WERI-Rb-1 (cell line): ENCODE results near the gene TFIP11.
A peak's percentile ranks its signal among the peaks of the same experiment; 100 is the strongest.

Experiments used
- DNase-seq: peaks from one replicate; pipeline ENCODE4 v3.0.0-alpha.2; 2020
- H3K27ac ChIP-seq: fragments of 250-450 bp; sonication (Bioruptor Pico); 2 replicates; pipeline ENCODE4 v1.5.1; 2020; ENCODE audit warnings: mild to moderate bottlenecking, moderate library complexity
- H3K27me3 ChIP-seq: fragments of 250-450 bp; sonication (Bioruptor Pico); 2 replicates; pipeline ENCODE4 v1.5.1; 2021; ENCODE audit warnings: mild to moderate bottlenecking, low read depth, moderate library complexity; ENCODE audit not compliant: insufficient read depth, severe bottlenecking
- H3K36me3 ChIP-seq: fragments of 250-450 bp; sonication (Bioruptor Pico); 2 replicates; pipeline ENCODE4 v1.5.1; 2020; ENCODE audit warnings: mild to moderate bottlenecking, moderate library complexity
- H3K4me3 ChIP-seq: 2 replicates; pipeline ENCODE4 v1.5.1; 2011; ENCODE audit warnings: low read depth, mild to moderate bottlenecking, control low read depth, low read length
- H3K9me3 ChIP-seq: fragments of 250-450 bp; sonication (Bioruptor Pico); 2 replicates; pipeline ENCODE4 v1.5.1; 2021; ENCODE audit warnings: mild to moderate bottlenecking, moderate library complexity; ENCODE audit not compliant: severe bottlenecking
- TF ChIP-seq, protein P1 (sequence below): IDR thresholded peaks from 2 replicates; pipeline ENCODE4 v1.5.1; 2011; ENCODE audit warnings: low read depth, mild to moderate bottlenecking, control low read depth, inconsistent platforms, low read length

Gene TFIP11

DNA sequence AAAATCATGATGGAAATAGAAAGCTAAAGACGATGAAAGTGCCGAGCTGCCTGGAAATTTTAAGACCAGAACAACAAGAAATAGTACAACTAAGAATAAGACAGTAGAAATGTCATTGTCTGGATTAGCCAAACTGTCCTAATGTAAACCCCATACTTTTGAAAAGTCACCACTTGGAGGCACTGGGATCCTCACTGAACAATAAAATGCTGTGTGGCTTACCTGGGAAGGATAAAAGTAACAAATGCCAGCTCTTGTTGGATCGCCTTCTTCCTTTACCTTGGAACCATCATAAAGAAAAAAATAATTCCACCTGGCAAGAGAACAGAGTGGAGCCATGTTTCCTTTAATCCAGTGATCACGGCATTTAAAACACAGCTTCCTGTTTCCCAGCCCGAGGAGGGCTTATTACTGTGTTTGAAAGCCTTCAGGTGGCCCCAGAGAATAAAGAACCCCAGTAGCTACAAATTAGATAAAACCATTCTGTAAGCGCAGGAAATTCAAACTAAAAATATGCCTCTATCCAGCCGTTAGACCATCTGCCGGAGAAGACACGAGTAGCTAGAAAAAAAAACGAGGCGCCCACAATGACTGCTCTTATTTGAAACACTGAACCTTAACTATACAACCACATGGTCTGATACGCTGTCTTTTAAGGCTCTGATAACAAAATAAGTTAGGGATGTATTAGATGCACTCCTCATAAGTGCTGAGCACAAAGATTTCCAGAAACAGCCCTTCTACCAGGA, 33.1 kb downstream of the TFIP11 start:
- no peaks in the 10 kb centered on the region for H3K27me3 ChIP-seq
- peak; percentile 29 for DNase-seq
- H3K4me3 ChIP-seq, result peak overlapping the region; percentile 20
- TF ChIP-seq, protein P1, sequence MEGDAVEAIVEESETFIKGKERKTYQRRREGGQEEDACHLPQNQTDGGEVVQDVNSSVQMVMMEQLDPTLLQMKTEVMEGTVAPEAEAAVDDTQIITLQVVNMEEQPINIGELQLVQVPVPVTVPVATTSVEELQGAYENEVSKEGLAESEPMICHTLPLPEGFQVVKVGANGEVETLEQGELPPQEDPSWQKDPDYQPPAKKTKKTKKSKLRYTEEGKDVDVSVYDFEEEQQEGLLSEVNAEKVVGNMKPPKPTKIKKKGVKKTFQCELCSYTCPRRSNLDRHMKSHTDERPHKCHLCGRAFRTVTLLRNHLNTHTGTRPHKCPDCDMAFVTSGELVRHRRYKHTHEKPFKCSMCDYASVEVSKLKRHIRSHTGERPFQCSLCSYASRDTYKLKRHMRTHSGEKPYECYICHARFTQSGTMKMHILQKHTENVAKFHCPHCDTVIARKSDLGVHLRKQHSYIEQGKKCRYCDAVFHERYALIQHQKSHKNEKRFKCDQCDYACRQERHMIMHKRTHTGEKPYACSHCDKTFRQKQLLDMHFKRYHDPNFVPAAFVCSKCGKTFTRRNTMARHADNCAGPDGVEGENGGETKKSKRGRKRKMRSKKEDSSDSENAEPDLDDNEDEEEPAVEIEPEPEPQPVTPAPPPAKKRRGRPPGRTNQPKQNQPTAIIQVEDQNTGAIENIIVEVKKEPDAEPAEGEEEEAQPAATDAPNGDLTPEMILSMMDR, result peak; percentile 14; the same call in 1 of the 2 replicates
- peaks cover 27% of the 10 kb centered on the region for H3K36me3 ChIP-seq
- peak overlapping the region; percentile 82 for H3K27ac ChIP-seq
- peaks cover 2% of the 10 kb centered on the region for H3K9me3 ChIP-seq

DNA sequence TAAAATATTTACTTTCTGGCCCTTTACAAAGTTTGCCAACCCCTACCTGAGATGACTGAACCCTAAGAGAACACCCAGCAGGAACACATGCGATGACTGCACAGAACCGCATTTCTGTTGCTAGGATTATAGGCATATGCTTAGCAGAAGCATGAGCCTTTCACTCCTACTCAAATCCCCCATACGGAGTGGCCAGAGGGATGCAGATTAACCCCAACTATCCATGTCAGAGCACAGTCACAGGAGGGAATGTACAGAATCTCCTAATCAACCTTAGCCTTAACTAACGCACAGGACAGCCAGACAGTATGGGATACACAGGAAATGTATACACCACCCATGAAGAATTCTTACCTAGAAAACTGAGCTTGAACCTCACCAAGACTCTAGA, 34.9 kb downstream of the TFIP11 start:
- Histone ChIP-seq H3K9me3 (no peaks in the 10 kb centered on the region), H3K36me3 (peaks cover 34% of the 10 kb centered on the region), H3K27me3 (no peaks in the 10 kb centered on the region), H3K27ac (no peak overlapping the region; the same call in none of the 2 replicates), H3K4me3 (no peak overlapping the region)
- peak; percentile 74 for DNase-seq
- TF ChIP-seq, protein P1, result no peak

GRCh38 chr22:26476705-26477340, 35.5 kb downstream of the TFIP11 start:
- H3K9me3 ChIP-seq, result no peaks in the 10 kb centered on the region
- H3K36me3 ChIP-seq, result peaks cover 39% of the 10 kb centered on the region
- TF ChIP-seq, protein P1, result no peak
- no peak for DNase-seq
- no peaks in the 10 kb centered on the region for H3K27me3 ChIP-seq
- no peak overlapping the region; the same call in 1 of the 2 replicates for H3K27ac ChIP-seq
- no peak overlapping the region for H3K4me3 ChIP-seq

DNA sequence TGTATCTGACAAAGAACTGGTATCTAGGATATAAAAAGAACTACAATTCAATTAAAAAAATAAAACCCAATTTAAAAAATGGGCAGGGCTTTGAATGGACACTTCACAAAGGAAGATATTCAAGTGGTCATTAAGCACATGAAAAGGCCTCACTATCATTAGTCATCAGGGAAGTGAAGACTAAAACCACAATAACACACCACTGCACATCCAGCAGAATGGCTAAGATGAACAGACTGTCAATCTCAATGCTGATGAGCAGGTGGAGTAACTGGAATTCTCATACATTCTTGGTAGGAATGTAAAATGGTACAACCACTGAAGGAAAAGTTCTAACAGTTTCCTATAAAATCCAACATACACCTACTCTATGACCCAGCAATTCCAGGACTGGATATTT, 37.6 kb downstream of the TFIP11 start:
- DNase-seq, result no peak
- H3K9me3 ChIP-seq, result no peaks in the 10 kb centered on the region
- H3K27me3 ChIP-seq, result no peaks in the 10 kb centered on the region
- peaks cover 55% of the 10 kb centered on the region for H3K36me3 ChIP-seq
- H3K27ac ChIP-seq, result no peak overlapping the region
- no peak overlapping the region for H3K4me3 ChIP-seq
- TF ChIP-seq, protein P1, result no peak

GRCh38 chr22:26471522-26471921, 40.8 kb downstream of the TFIP11 start:
- TF ChIP-seq, protein P1, result no peak
- Histone ChIP-seq H3K9me3 (no peaks in the 10 kb centered on the region), H3K27ac (no peak overlapping the region), H3K36me3 (peaks cover 67% of the 10 kb centered on the region), H3K4me3 (no peak overlapping the region), H3K27me3 (no peaks in the 10 kb centered on the region)
- no peak for DNase-seq
